Upper lobe of left lung (tissue), 4 donors: Measurements from ENCODE around the gene CDC42BPA.

ENCODE experiments used
- POLR2A ChIP-seq, 4 donors: fragments of 450-650 bp; IDR thresholded peaks; one replicate each; pipeline ENCODE4 v1.5.1; 2016 to 2017; ENCODE audit warnings: antibody characterized with exemption in 4 of 4, mild to moderate bottlenecking in 2 of 4
- POLR2AphosphoS5 ChIP-seq, 2 donors: sonication (generic); formaldehyde crosslinking; IDR thresholded peaks; one replicate each; pipeline ENCODE4 v1.5.1; 2017; ENCODE audit warnings: antibody characterized with exemption in 2 of 2
- TF ChIP-seq, protein P1 (sequence below), 6 experiments: fragments of 450-650 bp in 4 of 6; fragments of 200-600 bp in 2 of 6; sonication (generic) in 2 of 6; IDR thresholded peaks; one replicate each; pipeline ENCODE4 v1.5.1; 2016 to 2019; ENCODE audit warnings: antibody characterized with exemption in 6 of 6

DNA sequence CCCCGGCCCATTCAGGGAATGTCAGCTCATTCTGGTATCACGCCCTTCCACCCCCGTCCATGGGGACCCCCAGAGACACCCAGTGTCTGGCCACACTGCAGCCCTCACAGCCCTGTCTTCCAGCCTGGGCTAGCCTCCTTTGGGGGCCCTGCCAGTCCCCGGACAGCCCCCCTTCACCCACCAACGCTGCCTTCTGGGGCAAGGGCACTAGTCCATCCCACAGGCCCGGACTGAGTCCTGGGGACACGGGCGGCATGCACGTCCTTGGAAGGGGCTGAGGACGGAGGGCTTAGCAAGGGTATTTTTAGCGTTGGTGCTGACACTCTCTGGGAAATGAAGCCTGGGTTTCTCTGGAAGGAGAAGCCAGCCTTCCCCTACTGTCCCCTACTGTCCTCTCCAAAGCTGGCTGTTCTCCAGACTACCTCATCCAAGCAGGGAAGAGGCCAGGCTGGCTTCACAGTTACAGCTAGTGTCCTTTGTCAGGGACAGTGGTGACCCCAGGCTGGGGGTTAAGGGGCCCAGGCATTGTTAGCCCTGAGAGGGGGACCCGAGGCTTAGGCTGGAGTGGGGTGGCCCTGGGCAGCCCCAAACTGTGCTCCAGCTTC lies 338.7 kb downstream of the CDC42BPA start:
- no peak for TF ChIP-seq POLR2AphosphoS5 (IDR thresholded peaks at IDR 0.05)
- no peak for TF ChIP-seq POLR2A (IDR thresholded peaks at IDR 0.05)
- TF ChIP-seq, protein P1, sequence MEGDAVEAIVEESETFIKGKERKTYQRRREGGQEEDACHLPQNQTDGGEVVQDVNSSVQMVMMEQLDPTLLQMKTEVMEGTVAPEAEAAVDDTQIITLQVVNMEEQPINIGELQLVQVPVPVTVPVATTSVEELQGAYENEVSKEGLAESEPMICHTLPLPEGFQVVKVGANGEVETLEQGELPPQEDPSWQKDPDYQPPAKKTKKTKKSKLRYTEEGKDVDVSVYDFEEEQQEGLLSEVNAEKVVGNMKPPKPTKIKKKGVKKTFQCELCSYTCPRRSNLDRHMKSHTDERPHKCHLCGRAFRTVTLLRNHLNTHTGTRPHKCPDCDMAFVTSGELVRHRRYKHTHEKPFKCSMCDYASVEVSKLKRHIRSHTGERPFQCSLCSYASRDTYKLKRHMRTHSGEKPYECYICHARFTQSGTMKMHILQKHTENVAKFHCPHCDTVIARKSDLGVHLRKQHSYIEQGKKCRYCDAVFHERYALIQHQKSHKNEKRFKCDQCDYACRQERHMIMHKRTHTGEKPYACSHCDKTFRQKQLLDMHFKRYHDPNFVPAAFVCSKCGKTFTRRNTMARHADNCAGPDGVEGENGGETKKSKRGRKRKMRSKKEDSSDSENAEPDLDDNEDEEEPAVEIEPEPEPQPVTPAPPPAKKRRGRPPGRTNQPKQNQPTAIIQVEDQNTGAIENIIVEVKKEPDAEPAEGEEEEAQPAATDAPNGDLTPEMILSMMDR (IDR thresholded peaks at IDR 0.05), result no peak
